GM12878 (cell line): ENCODE measurements around the gene GTPBP1. TPM values are rescaled to one million over a fixed set of nuclear protein-coding genes. Genes with fewer than 3 reads are reported as not detected.
A peak's percentile ranks its signal among the peaks of the same experiment; 100 is the strongest.

Source experiments
- ATF2 ChIP-seq: IDR thresholded peaks from 2 replicates; pipeline ENCODE4 v1.6.1; 2012; ENCODE audit warnings: low read length, inconsistent platforms
- BCLAF1 ChIP-seq: fragments of 450-650 bp; IDR thresholded peaks from 2 replicates; pipeline ENCODE4 v1.6.1; 2017; ENCODE audit warnings: antibody characterized with exemption, mild to moderate bottlenecking, moderate library complexity
- CTCF ChIP-seq, 3 experiments: IDR thresholded peaks in 2 of 3; conservative IDR thresholded peaks in 1 of 3; 2 replicates each; pipeline ENCODE4 v1.5.1; 2011; ENCODE audit warnings: low read depth in 3 of 3, low read length in 3 of 3, mild to moderate bottlenecking in 3 of 3, control low read depth in 2 of 3, moderate library complexity in 2 of 3, inconsistent platforms in 1 of 3, mixed read lengths in 1 of 3; ENCODE audit not compliant: control insufficient read depth in 2 of 3, insufficient read depth in 1 of 3; ENCODE audit errors: extremely low read depth in 1 of 3
- EZH2 ChIP-seq: IDR thresholded peaks from 2 replicates; pipeline ENCODE4 v1.6.1; 2012; ENCODE audit warnings: low read depth, mild to moderate bottlenecking, control low read depth, inconsistent platforms, low read length, borderline replicate concordance; ENCODE audit not compliant: control insufficient read depth
- KLF5 ChIP-seq: fragments of 450-650 bp; IDR thresholded peaks from 2 replicates; pipeline ENCODE4 v1.6.1; 2014; ENCODE audit warnings: mild to moderate bottlenecking; ENCODE audit not compliant: partially characterized antibody
- MXI1 ChIP-seq: fragments of 150-350 bp; IDR thresholded peaks from 2 replicates; pipeline ENCODE4 v1.6.1; 2011; ENCODE audit warnings: low read depth, mild to moderate bottlenecking, inconsistent platforms, low read length, improper control_type of control experiment
- REST ChIP-seq: IDR thresholded peaks from 2 replicates; pipeline ENCODE4 v1.6.1; 2012; ENCODE audit warnings: mild to moderate bottlenecking, low read depth, low read length
- SIX5 ChIP-seq: IDR thresholded peaks from 2 replicates; pipeline ENCODE4 v1.6.1; 2011; ENCODE audit warnings: mild to moderate bottlenecking, low read depth, low read length, moderate library complexity; ENCODE audit not compliant: severe bottlenecking
- ZNF24 ChIP-seq: fragments of 450-650 bp; IDR thresholded peaks from 2 replicates; pipeline ENCODE4 v1.6.1; 2017; ENCODE audit warnings: antibody characterized with exemption, mild to moderate bottlenecking
- ZNF687 ChIP-seq: fragments of 450-650 bp; IDR thresholded peaks from 2 replicates; pipeline ENCODE4 v1.6.1; 2017; ENCODE audit warnings: mild to moderate bottlenecking, moderate library complexity
- ZZZ3 ChIP-seq: IDR thresholded peaks from 2 replicates; pipeline ENCODE4 v1.6.1; 2011; ENCODE audit warnings: low read depth; ENCODE audit not compliant: control insufficient read depth, insufficient read length
- polyA plus RNA-seq, 11 experiments: library from polyadenylated mRNA; depleted of rRNA in 4 of 11; unstranded in 6 of 11; stranded (reverse) in 5 of 11; fragments of >200 nt; fragmentation: Nextera tagmentation in 4 of 11; fragmentation: Illumina TruSeq in 1 of 11; extraction: Ambion mirVana in 4 of 11; extraction: Trizol in 1 of 11; gene quantifications; 1 replicate in 1 of 11; 2 replicates in 10 of 11; pipeline versions ENCODE4 v1.2.1 to v1.2.3, GENCODE V29; 2011 to 2016; ENCODE audit warnings: inconsistent platforms in 2 of 11, missing spikeins in 2 of 11, low read depth in 1 of 11
- total RNA-seq, 4 experiments: library from RNA; depleted of rRNA in 3 of 4; stranded (reverse); fragments of >200 nt in 3 of 4; fragmentation: Illumina TruSeq in 1 of 4; extraction: Trizol in 1 of 4; gene quantifications; 2 replicates each; pipeline versions ENCODE4 v1.2.1 to v1.2.3, GENCODE V29; 2013 to 2021

GTPBP1 gene
- total and polyA plus RNA-seq, 10 of the 15 experiments (the other 5 are each of a cell fraction or from before 2014, with no cell fraction given), result 0.89 to 63.1 (median 34.2) TPM

- no peak for TF ChIP-seq ATF2
- TF ChIP-seq REST, result no peak
- TF ChIP-seq BCLAF1, result no peak
- peak; percentile 84 for TF ChIP-seq KLF5
- peak; percentile 68 for TF ChIP-seq SIX5
- TF ChIP-seq CTCF (IDR thresholded peaks at IDR 0.05 in 2 of 3, conservative IDR thresholded peaks at IDR 0.05 in 1 of 3; ENCODE audit: control insufficient read depth in 2 of 3, extremely low read depth in 1 of 3, insufficient read depth in 1 of 3, low read depth in 3 of 3, low read length in 3 of 3), result peak; percentile 77 to 92 (median 81)
- peak; percentile 88 for TF ChIP-seq MXI1
- no peak for TF ChIP-seq ZZZ3
- TF ChIP-seq ZNF24, result peak; percentile 45; the same call in 1 of the 2 replicates
- no peak for TF ChIP-seq EZH2
- TF ChIP-seq ZNF687, result no peak
Observed at GRCh38 chr22:38681582-38682335, 24.0 kb upstream of the GTPBP1 start, which contains the start of gene TOMM22 (continued).
